Natural killer cell (primary cell): ENCODE data around the gene EHF. TPM values are rescaled to one million over a fixed set of nuclear protein-coding genes. Genes with fewer than 3 reads are reported as not detected.

Experiments used
- ATAC-seq, 3 donors: fragments of 150-1000 bp in 2 of 3; fragments of 200-7000 bp in 1 of 3; cut with Tn5 transposase; 1 replicate in 1 of 3; 2 replicates in 2 of 3; pipeline ENCODE4 v1.10.0; 2021; ENCODE audit warnings: mild to moderate bottlenecking in 2 of 3, moderate library complexity in 2 of 3
- DNase-seq, 2 donors: peaks; one replicate each; pipeline versions ENCODE4 v3.0.0 to v3.0.0-alpha.2; 2013 to 2021; ENCODE audit warnings: mixed read lengths in 1 of 2
- H3K27ac ChIP-seq: one replicate; pipeline ENCODE4 v1.5.1; 2013; ENCODE audit warnings: mild to moderate bottlenecking, low read length
- H3K27me3 ChIP-seq: one replicate; pipeline ENCODE4 v1.6.1; 2013; ENCODE audit warnings: low read length; ENCODE audit not compliant: control insufficient read depth, insufficient read depth
- H3K36me3 ChIP-seq: one replicate; pipeline ENCODE4 v1.6.1; 2013; ENCODE audit warnings: low read length; ENCODE audit not compliant: control insufficient read depth, insufficient read depth
- H3K4me1 ChIP-seq: one replicate; pipeline ENCODE4 v1.6.1; 2013; ENCODE audit warnings: low read length; ENCODE audit not compliant: control insufficient read depth, insufficient read depth
- H3K4me3 ChIP-seq: one replicate; pipeline ENCODE4 v1.5.1; 2013; ENCODE audit warnings: low read length
- H3K9me3 ChIP-seq: one replicate; pipeline ENCODE4 v1.6.1; 2013; ENCODE audit warnings: low read length; ENCODE audit not compliant: control insufficient read depth, insufficient read depth
- H3K27ac Mint-ChIP-seq, 2 donors: one replicate each; pipeline ENCODE4 v1.8.0; 2022; ENCODE audit warnings: mild to moderate bottlenecking in 2 of 2, mixed read lengths in 2 of 2, moderate library complexity in 1 of 2
- H3K27me3 Mint-ChIP-seq, 2 donors: one replicate each; pipeline ENCODE4 v1.8.0; 2022; ENCODE audit warnings: low read depth in 2 of 2, mixed read lengths in 2 of 2
- H3K36me3 Mint-ChIP-seq: one replicate; pipeline ENCODE4 v1.8.0; 2022; ENCODE audit warnings: mixed read lengths
- H3K4me1 Mint-ChIP-seq, 2 donors: one replicate each; pipeline ENCODE4 v1.8.0; 2022; ENCODE audit warnings: mixed read lengths in 2 of 2
- H3K4me3 Mint-ChIP-seq: one replicate; pipeline ENCODE4 v1.8.0; 2022; ENCODE audit warnings: mild to moderate bottlenecking, moderate library complexity, mixed read lengths
- H3K9me3 Mint-ChIP-seq, 2 donors: one replicate each; pipeline ENCODE4 v1.8.0; 2022; ENCODE audit warnings: mixed read lengths in 2 of 2
- WGBS: methylation state at CpG from one replicate; pipeline ENCODE4 v1.1.7; 2013; ENCODE audit warnings: missing lambda C conversion rate; ENCODE audit not compliant: insufficient coverage; 5-methylcytosine and 5-hydroxymethylcytosine counted together
- intact Hi-C: fragments of 100-400 bp; cut with micrococcal nuclease; formaldehyde crosslinking; loops from one replicate; pipeline ENCODE4 v1.14.2; 2022
- total RNA-seq, 4 donors: library from RNA; stranded (reverse); fragments of 120-200 nt in 1 of 4; gene quantifications; one replicate each; pipeline versions ENCODE4 v1.2.3 to v1.2.4, GENCODE V29; 2013 to 2022
- TF ChIP-seq, protein P1 (sequence below): fragments of 200-600 bp; IDR thresholded peaks from one replicate; pipeline ENCODE4 v1.8.0; 2022; ENCODE audit warnings: antibody characterized with exemption

EHF gene
- total RNA-seq, 3 donors from 2014 or later (not counting 1 experiment from before 2014, with no cell fraction given), result not detected

DNA sequence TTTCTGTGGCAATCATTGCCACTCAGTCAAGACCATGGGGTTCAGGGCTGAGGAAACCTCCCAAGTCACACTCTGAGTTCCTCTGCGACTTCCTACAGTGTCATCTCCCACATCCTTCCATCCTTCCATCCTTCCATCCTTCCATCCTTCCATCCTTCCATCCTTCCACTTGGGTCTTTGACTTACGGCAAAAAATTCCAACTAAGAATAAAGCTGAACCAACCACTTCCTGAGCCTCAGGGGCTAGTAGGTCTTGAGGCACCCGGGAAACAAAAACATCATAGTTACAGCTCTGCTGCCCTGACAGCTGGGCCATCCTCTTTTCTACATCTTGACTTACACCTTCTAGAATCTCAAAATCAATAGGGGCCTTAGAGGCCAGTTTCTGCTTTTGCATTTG, 32.1 kb downstream of the EHF start:
- no peak overlapping the region for H3K27ac Mint-ChIP-seq
- no peaks in the 10 kb centered on the region for H3K9me3 ChIP-seq
- intact Hi-C loops, result loop anchor here (10.0 kb wide), 1 partner anchor 432 kb away; no protein-coding TSS in a partner anchor
- no peak overlapping the region for H3K4me3 Mint-ChIP-seq
- H3K9me3 Mint-ChIP-seq, result no peaks in the 10 kb centered on the region
- H3K4me3 ChIP-seq, result no peak overlapping the region
- no peak overlapping the region for H3K27ac ChIP-seq
- DNase-seq, result no peak
- TF ChIP-seq, protein P1, sequence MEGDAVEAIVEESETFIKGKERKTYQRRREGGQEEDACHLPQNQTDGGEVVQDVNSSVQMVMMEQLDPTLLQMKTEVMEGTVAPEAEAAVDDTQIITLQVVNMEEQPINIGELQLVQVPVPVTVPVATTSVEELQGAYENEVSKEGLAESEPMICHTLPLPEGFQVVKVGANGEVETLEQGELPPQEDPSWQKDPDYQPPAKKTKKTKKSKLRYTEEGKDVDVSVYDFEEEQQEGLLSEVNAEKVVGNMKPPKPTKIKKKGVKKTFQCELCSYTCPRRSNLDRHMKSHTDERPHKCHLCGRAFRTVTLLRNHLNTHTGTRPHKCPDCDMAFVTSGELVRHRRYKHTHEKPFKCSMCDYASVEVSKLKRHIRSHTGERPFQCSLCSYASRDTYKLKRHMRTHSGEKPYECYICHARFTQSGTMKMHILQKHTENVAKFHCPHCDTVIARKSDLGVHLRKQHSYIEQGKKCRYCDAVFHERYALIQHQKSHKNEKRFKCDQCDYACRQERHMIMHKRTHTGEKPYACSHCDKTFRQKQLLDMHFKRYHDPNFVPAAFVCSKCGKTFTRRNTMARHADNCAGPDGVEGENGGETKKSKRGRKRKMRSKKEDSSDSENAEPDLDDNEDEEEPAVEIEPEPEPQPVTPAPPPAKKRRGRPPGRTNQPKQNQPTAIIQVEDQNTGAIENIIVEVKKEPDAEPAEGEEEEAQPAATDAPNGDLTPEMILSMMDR, result no peak
- peaks cover 30% of the 10 kb centered on the region for H3K27me3 ChIP-seq
- WGBS, result 83% methylated on average over 3 of the region's 3 CpGs
- no peaks in the 10 kb centered on the region for H3K36me3 Mint-ChIP-seq
- H3K36me3 ChIP-seq, result no peaks in the 10 kb centered on the region
- peaks cover 29 to 42% of the 10 kb centered on the region in 2 donors for H3K4me1 Mint-ChIP-seq
- peaks cover 35% of the 10 kb centered on the region for H3K4me1 ChIP-seq
- peaks cover 40 to 55% of the 10 kb centered on the region in 2 donors for H3K27me3 Mint-ChIP-seq
- no peak for ATAC-seq

DNA sequence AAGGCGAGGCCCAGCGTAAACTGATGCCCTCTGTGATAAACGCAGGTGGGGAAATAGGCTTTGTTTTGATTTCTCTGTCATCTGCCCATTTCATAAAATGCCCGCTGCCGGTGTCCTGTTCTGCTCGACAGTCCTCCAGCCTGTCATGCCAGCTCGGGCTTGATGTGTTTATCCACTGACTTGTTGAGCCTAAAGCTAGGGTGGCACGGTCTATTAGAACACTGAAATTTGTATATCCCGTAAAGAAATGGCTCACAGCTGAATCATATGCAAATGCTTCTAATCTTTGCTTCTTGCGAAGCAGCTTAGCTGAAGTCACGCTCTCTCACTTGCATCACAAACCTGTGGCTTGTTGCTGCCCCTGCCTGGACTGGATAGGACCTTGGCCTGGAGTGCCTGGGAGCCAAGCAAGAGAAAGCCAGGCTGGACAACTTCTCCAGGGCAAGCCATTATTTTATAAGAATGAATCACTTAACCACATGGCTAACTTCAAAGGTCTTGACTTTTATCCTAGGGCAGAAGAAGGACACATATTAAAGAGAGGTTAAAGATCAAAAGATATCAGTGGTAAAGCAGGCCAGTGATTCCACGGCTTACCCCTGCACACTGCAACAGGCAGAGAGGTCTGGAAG, 33.1 kb downstream of the EHF start:
- Histone ChIP-seq H3K4me3 (no peak overlapping the region), H3K27ac (no peak overlapping the region), H3K36me3 (no peaks in the 10 kb centered on the region), H3K4me1 (peaks cover 35% of the 10 kb centered on the region), H3K9me3 (no peaks in the 10 kb centered on the region), H3K27me3 (peaks cover 26% of the 10 kb centered on the region)
- Mint-ChIP-seq H3K36me3 (no peaks in the 10 kb centered on the region), H3K9me3 (no peaks in the 10 kb centered on the region), H3K4me3 (no peak overlapping the region), H3K27me3 (peaks cover 48 to 64% of the 10 kb centered on the region in 2 donors), H3K27ac (no peak overlapping the region), H3K4me1 (peaks cover 29 to 39% of the 10 kb centered on the region in 2 donors)
- ATAC-seq (no peak), DNase-seq (no peak)
- 84% methylated on average over 12 of the region's 12 CpGs for WGBS
- intact Hi-C loops, result loop anchor here (10.0 kb wide), 1 partner anchor 431 kb away; no protein-coding TSS in a partner anchor
- TF ChIP-seq, protein P1, result no peak

- TF ChIP-seq, protein P1, result no peak
- DNase-seq (no peak), ATAC-seq (no peak)
- Histone ChIP-seq H3K9me3 (no peaks in the 10 kb centered on the region), H3K36me3 (no peaks in the 10 kb centered on the region), H3K27me3 (peaks cover 24% of the 10 kb centered on the region), H3K27ac (no peak overlapping the region), H3K4me3 (no peak overlapping the region), H3K4me1 (peaks cover 33% of the 10 kb centered on the region)
- Mint-ChIP-seq H3K4me3 (no peak overlapping the region), H3K4me1 (peaks cover 29 to 32% of the 10 kb centered on the region in 2 donors), H3K27ac (no peak overlapping the region), H3K27me3 (peaks cover 54 to 72% of the 10 kb centered on the region in 2 donors), H3K36me3 (no peaks in the 10 kb centered on the region), H3K9me3 (no peaks in the 10 kb centered on the region)
- WGBS, result 65% methylated on average over 7 of the region's 9 CpGs
- intact Hi-C loops, result loop anchor here (10.0 kb wide), 1 partner anchor 430 kb away; no protein-coding TSS in a partner anchor
Measured at GRCh38 chr11:34654483-34655334, 33.8 kb downstream of the EHF start.
